Sigmoid colon (tissue), 4 donors: Measurements from ENCODE around the gene RELA.

Experiments used
- CTCF ChIP-seq, 4 experiments: fragments of 450-650 bp in 3 of 4; fragments of 200-600 bp in 1 of 4; IDR thresholded peaks; one replicate each; pipeline ENCODE4 v1.5.1; 2016 to 2019; ENCODE audit warnings: antibody characterized with exemption in 4 of 4, mild to moderate bottlenecking in 3 of 4, moderate library complexity in 2 of 4
- EP300 ChIP-seq, 4 donors: sonication (generic); formaldehyde crosslinking; IDR thresholded peaks; one replicate each; pipeline ENCODE4 v1.6.1; 2017; ENCODE audit warnings: antibody characterized with exemption in 4 of 4
- POLR2A ChIP-seq, 2 donors: fragments of 450-650 bp; IDR thresholded peaks; one replicate each; pipeline ENCODE4 v1.6.1; 2016; ENCODE audit warnings: antibody characterized with exemption in 2 of 2, mild to moderate bottlenecking in 2 of 2, moderate library complexity in 2 of 2

GRCh38 chr11:65645710-65646109, 17.0 kb downstream of the RELA start:
- TF ChIP-seq CTCF (IDR thresholded peaks at IDR 0.05) (no peak), POLR2A (IDR thresholded peaks at IDR 0.05) (no peak), EP300 (IDR thresholded peaks at IDR 0.05) (no peak)
